Activated T-helper 1 cell treated with anti-CD3 and anti-CD28 coated beads, Interleukin-2, amount 50 U/mL, for 16 hours (primary cell): Measurements from ENCODE around the gene LINC00632.

ENCODE experiments used
- DNase-seq, 2 donors: peaks; one replicate each; pipeline ENCODE4 v3.0.0-alpha.2; 2020; ENCODE audit warnings: low read depth in 1 of 2, low spot score in 1 of 2

Gene LINC00632

DNA sequence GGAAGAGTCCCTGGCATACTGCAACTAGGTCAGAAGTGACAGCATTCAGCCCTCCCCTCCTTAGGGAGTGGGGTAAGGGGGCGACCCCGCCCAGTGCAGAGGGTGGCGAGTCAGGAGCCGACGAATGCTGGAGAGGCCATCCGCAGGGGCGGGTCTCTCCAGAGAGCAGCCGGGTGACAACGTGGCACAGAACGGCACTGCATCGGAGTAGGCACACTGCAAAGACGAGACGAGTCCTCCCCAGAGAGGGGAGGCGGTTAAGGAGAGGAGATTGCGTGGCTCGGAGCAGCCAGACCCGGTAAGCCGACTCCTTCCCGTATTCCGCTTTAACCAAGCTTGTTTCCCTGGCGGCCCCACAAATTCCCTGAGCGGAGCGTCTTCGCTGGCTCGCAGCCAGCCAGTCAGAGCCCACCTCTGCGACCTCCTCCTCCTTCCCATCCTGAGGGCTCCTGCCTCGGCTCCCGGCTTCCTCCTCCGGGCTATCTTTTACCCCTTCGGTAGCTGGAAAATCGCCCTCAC lies 54.9 kb downstream of the LINC00632 start:
- no peak for DNase-seq

DNA sequence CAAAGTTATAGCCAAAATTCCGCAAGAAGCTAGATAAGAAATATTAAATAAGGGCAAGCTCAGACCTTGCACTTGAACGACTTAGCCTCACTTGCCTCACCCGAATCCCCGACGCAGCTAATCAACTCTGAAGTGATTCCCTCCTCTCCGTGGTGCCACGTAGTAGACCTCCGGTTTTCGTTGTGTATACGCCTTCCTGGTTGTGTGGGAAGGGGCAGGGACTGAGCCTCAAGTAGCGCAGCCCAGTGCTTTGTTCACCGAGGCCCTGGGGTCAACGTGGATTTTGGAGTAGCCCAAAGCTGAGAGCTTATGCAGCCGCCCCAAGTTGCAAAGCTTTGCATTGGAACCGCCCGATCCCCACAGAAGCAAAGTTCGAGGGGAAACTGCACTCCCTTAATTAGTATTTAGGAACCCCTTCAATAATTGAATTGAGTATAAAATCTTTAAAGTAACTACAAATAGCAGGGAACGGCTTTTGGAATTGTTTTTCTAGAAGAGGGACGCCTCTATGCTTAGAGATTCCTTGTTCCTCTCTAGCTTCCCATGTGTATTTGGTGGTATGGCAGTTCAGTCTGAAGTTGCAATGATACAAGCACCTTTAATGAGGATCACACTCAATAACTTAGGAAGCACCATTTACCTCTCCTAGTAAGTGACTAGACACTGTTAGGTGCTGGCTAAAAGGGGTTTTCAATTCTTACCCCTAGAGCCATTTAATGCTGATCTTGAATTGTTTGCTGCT lies 55.7 kb downstream of the LINC00632 start:
- no peak for DNase-seq

- DNase-seq = peak in 1 of 2 donors; percentile 2
Observed at GRCh38 chrX:140766024-140766611, 56.6 kb downstream of the LINC00632 start.

- DNase-seq = no peak
Observed at GRCh38 chrX:140767646-140768045, 58.1 kb downstream of the LINC00632 start.

- DNase-seq = no peak
Observed at GRCh38 chrX:140775211-140775610, 65.7 kb downstream of the LINC00632 start.

DNA sequence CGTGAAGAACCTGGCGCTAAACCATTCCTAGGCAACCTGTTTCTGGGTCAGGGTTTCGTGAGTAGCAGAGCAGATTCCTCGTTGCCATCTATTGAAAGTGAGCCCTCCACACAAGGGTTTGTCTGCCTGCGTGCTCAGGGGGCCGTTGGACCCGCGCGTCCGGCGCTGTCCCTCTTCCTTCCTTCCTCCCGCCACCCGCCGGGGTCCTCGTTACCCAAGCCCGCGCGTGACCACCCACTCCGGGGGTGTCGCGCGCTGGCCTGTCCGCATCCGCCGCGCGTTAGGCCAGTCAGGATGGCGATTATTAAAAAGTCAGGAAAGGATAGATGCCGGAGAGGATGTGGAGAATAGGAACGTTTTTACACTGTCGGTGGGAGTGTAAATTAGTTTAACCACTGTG lies 66.8 kb downstream of the LINC00632 start:
- no peak for DNase-seq

DNA sequence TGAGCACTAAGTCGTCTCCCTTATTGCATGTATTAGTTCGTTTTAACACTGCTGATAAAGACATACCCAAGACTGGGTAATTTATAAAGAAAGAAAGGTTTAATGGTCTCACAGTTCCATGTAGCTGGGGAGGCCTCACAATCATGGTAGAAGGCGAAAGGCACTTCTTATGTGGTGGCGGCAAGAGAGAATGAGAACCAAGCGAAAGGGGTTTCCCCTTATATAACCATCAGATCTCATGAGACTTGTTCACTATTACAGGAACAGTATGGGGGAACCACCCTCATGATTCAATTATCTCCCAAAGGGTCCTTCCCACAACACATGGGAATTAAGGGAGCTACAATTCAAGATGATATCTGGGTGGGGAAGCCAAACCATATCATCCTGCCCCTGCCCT lies 85.1 kb downstream of the LINC00632 start:
- DNase-seq = no peak

- DNase-seq = no peak
Observed at GRCh38 chrX:140799216-140799615, 89.7 kb downstream of the LINC00632 start.

DNA sequence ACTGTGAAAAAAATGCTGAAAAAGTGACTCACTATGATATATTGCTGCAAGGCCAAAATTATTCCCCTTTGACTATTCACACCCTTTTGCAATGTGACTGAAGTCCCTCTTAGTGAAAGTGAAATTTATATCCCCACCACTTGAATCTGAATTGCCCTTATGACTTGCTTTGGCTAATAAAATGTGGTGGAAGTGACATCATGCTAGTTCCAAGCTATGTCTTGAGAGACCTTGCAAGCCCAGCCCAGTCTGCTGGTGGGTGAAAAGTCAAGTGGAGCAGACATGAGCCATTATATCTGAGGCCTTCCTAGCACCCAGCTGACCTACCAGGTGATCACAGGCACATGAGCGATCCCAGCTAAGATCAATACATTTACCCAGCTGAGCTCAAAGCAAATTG lies 94.7 kb downstream of the LINC00632 start:
- DNase-seq = no peak

DNA sequence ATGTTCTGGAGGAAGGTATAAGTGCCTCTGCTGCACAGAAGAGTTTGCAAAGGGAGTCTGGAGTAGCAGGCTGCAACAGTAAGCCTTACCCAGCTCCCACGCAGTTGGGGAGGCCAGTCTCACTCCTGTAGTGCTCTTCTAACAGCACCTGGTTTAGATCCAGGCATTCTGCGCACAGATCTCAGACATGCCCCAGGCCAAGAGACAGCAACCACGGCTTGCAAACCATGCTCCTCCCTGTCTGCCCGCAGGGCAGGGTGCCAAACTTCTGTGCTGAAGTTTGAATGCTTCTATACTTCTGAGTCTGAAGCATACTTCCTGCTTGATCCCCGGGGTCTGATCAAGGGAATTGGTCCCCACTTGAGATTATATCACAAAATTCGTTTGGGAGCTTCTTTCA lies 106.3 kb downstream of the LINC00632 start:
- DNase-seq = no peak

GRCh38 chrX:140817943-140818342 lies 108.4 kb downstream of the LINC00632 start:
- DNase-seq = no peak

- DNase-seq = no peak
Observed at GRCh38 chrX:140821280-140821679, 111.7 kb downstream of the LINC00632 start.

DNA sequence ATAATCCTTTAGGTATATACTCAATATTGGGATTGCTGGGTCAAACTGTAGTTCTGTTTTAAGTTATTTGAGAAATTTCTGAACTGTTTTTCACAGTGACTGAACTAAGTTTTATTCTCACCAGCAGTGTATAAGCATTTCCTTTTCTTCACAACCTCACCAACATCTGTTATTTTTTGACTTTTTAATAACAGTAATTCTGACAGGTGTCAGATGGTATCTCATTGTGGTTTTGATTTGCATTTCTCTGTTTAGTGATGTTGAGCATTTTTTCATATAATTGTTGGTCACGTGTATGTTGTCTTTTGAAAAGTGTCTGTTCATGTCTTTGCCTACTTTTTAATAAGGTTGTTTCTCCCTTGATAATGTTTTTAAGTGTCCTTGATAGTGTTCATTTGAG lies 112.6 kb downstream of the LINC00632 start:
- no peak for DNase-seq

DNA sequence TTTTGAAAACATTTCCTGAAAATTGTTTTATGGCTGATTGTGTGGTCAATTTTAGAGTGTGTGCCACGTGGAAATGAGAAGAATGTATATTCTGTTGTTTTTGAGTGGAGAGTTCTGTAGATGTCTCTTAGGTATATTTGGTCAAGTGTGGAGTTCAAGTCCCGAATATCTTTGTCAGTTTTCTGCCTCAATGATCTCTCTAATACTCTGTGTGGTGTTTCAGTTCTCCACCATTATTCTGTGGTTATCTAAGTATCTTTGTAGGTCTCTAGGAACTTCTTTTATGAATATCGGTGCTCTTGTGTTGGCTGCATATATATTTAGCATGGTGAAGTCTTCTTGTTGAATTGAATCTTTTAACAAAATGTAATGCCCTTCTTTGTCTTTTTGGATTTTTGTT lies 113.3 kb downstream of the LINC00632 start:
- no peak for DNase-seq

GRCh38 chrX:140836874-140837273 lies 127.3 kb downstream of the LINC00632 start:
- no peak for DNase-seq
